ENCODE data around the gene ZNF322. TPM values are rescaled to one million over a fixed set of nuclear protein-coding genes. Genes with fewer than 3 reads are reported as not detected.

The ZNF322 gene
- total RNA-seq, 4 donors from 2014 or later: 9.0 to 23.4 (median 9.2) TPM

GRCh38 chr6:26613201-26613600 lies 46.3 kb downstream of the ZNF322 start:
- H3K4me3 ChIP-seq (ENCODE audit: low read depth, poor library complexity, severe bottlenecking): no peak overlapping the region
- TF ChIP-seq POLR2A (IDR thresholded peaks at IDR 0.05) (no peak), CTCF (IDR thresholded peaks at IDR 0.05) (no peak)
- intact Hi-C loops (cut with DNase I; ENCODE audit: low total_unique reads): no loop called here
- WGBS, 2 donors: 34 to 49% methylated on average over 19 of the region's 19 CpGs
- no peak for DNase-seq (ENCODE audit: low spot score in 2 of 2)

- no peak overlapping the region for H3K4me3 ChIP-seq (ENCODE audit: low read depth, poor library complexity, severe bottlenecking)
- 28 to 42% methylated on average over 1 of the region's 1 CpG for WGBS, 2 donors
- no peak for TF ChIP-seq CTCF (IDR thresholded peaks at IDR 0.05)
- TF ChIP-seq POLR2A (IDR thresholded peaks at IDR 0.05): no peak
- DNase-seq (ENCODE audit: low spot score in 2 of 2): no peak
- intact Hi-C loops (cut with DNase I; ENCODE audit: low total_unique reads): no loop called here
Measured at GRCh38 chr6:26611599-26611998, 47.9 kb downstream of the ZNF322 start.

- DNase-seq (ENCODE audit: low spot score in 2 of 2): no peak
- TF ChIP-seq CTCF (IDR thresholded peaks at IDR 0.05) (no peak), POLR2A (IDR thresholded peaks at IDR 0.05) (no peak)
- intact Hi-C loops (cut with DNase I; ENCODE audit: low total_unique reads): loop anchor here (10.0 kb wide), 1 partner anchor 475 kb away; no protein-coding TSS in a partner anchor
- no peak overlapping the region for H3K4me3 ChIP-seq (ENCODE audit: low read depth, poor library complexity, severe bottlenecking)
- 67 to 84% methylated on average over 3 of the region's 3 CpGs for WGBS, 2 donors
Measured at GRCh38 chr6:26609463-26609862, 50.1 kb downstream of the ZNF322 start.

- intact Hi-C loops (cut with DNase I; ENCODE audit: low total_unique reads): loop anchor here (10.0 kb wide), 1 partner anchor 477 kb away; no protein-coding TSS in a partner anchor
- WGBS, 2 donors: 53 to 55% methylated on average over 7 of the region's 7 CpGs
- H3K4me3 ChIP-seq (ENCODE audit: low read depth, poor library complexity, severe bottlenecking): no peak overlapping the region
- DNase-seq (ENCODE audit: low spot score in 2 of 2): no peak
- TF ChIP-seq POLR2A (IDR thresholded peaks at IDR 0.05): no peak
- TF ChIP-seq CTCF (IDR thresholded peaks at IDR 0.05): no peak
Measured at GRCh38 chr6:26607434-26608230, 51.9 kb downstream of the ZNF322 start.

GRCh38 chr6:26604797-26605196 lies 54.7 kb downstream of the ZNF322 start:
- whole genome bisulfite sequencing, 2 donors: 71 to 76% methylated on average over 3 of the region's 3 CpGs
- TF ChIP-seq CTCF (IDR thresholded peaks at IDR 0.05): no peak
- TF ChIP-seq POLR2A (IDR thresholded peaks at IDR 0.05): no peak
- DNase-seq (ENCODE audit: low spot score in 2 of 2): no peak

More at GRCh38 chr6:26604797-26605196, 54.7 kb downstream of the ZNF322 start:
- intact Hi-C loops (cut with DNase I; ENCODE audit: low total_unique reads): loop anchor here (10.0 kb wide), 1 partner anchor 480 kb away; no protein-coding TSS in a partner anchor
- H3K4me3 ChIP-seq (ENCODE audit: low read depth, poor library complexity, severe bottlenecking): no peak overlapping the region

All from lower leg skin (tissue), 4 donors.